ENCODE results near the gene BANF2. TPM values are rescaled to one million over a fixed set of nuclear protein-coding genes. Genes with fewer than 3 reads are reported as not detected.

BANF2 gene
- total RNA-seq (2014; rRNA removed; shearing (Covaris generic)) (not detected in 2 replicates), polyA plus RNA-seq (2016; fragmentation: Nextera tagmentation; extraction: Ambion mirVana) (not detected in 2 replicates)

GRCh38 chr20:17699931-17700351, at the start of gene BANF2:
Gene BANF2, plus strand, starts transcription at chr20:17699966. Its CDS starts 25,060 bp downstream, at chr20:17725026.
- no peaks in the 10 kb centered on the region for H3K79me2 ChIP-seq (ENCODE audit: insufficient read depth)
- no peaks in the 10 kb centered on the region for H3K9me3 ChIP-seq (ENCODE audit: low read depth)
- H3K36me3 ChIP-seq (ENCODE audit: low read depth), result no peaks in the 10 kb centered on the region
- no peaks in the 10 kb centered on the region; the same call in 1 of the 2 replicates for H3K27me3 ChIP-seq (replicated peaks; ENCODE audit: insufficient read depth)
- TF ChIP-seq EZH2 (IDR thresholded peaks at IDR 0.05; ENCODE audit: insufficient read depth, poor library complexity, severe bottlenecking), result no peak
- TF ChIP-seq EZH2phosphoT487 (IDR thresholded peaks at IDR 0.05; ENCODE audit: insufficient read depth, low read depth), result no peak
- in situ Hi-C loops (cut with MboI), result no loop called here
- no peak within 1 kb of the TSS for H2AFZ ChIP-seq
- no peak within 1 kb of the TSS for H3K4me2 ChIP-seq (ENCODE audit: unreplicated experiment)
- no peak within 1 kb of the TSS for H3K9ac ChIP-seq
- H3K27ac ChIP-seq, result no peak within 1 kb of the TSS
- no peaks in the 10 kb centered on the region for H4K20me1 ChIP-seq (ENCODE audit: insufficient read depth)
- DNase-seq, result no peak
- H3K4me3 ChIP-seq, result no peak within 1 kb of the TSS
- 70 to 76% methylated on average over 3 of the region's 3 CpGs for WGBS, 2 experiments (ENCODE audit: low coverage in 1 of 2, low lambda C conversion rate in 2 of 2, missing lambda C conversion rate in 2 of 2)
- no peaks in the 10 kb centered on the region for H3K4me1 ChIP-seq (ENCODE audit: insufficient read depth)
- H3K9me2 ChIP-seq (ENCODE audit: insufficient read depth), result no peaks in the 10 kb centered on the region
- H3F3A ChIP-seq (ENCODE audit: insufficient read depth), result no peaks in the 10 kb centered on the region

- Histone ChIP-seq H3K4me1 (ENCODE audit: insufficient read depth) (peaks cover 39% of the 10 kb centered on the region), H3K4me3 (no peak overlapping the region), H3K4me2 (ENCODE audit: unreplicated experiment) (peak overlapping the region; percentile 3), H3K27ac (peak overlapping the region; percentile 51), H2AFZ (no peak overlapping the region), H3F3A (ENCODE audit: insufficient read depth) (peaks cover 35% of the 10 kb centered on the region), H3K79me2 (ENCODE audit: insufficient read depth) (peaks cover 98% of the 10 kb centered on the region), H3K9me3 (ENCODE audit: low read depth) (no peaks in the 10 kb centered on the region), H3K9me2 (ENCODE audit: insufficient read depth) (no peaks in the 10 kb centered on the region), H3K36me3 (ENCODE audit: low read depth) (no peaks in the 10 kb centered on the region; the same call in 1 of the 2 replicates), H4K20me1 (ENCODE audit: insufficient read depth) (peaks cover 14% of the 10 kb centered on the region; the same call in 1 of the 2 replicates), H3K9ac (peak overlapping the region; percentile 57), H3K27me3 (replicated peaks; ENCODE audit: insufficient read depth) (no peaks in the 10 kb centered on the region)
- WGBS, 2 experiments (ENCODE audit: low coverage in 1 of 2, low lambda C conversion rate in 2 of 2, missing lambda C conversion rate in 2 of 2), result 56% methylated on average over 12 of the region's 12 CpGs
- DNase-seq, result peak; percentile 52
- no peak for TF ChIP-seq EZH2 (IDR thresholded peaks at IDR 0.05; ENCODE audit: insufficient read depth, poor library complexity, severe bottlenecking)
- no peak for TF ChIP-seq EZH2phosphoT487 (IDR thresholded peaks at IDR 0.05; ENCODE audit: insufficient read depth, low read depth)
- in situ Hi-C loops (cut with MboI), result loop anchor here (25.0 kb wide), 1 partner anchor 512 kb away; no protein-coding TSS in a partner anchor
Measured at GRCh38 chr20:17650301-17651128, 49.3 kb upstream of the BANF2 start.

GRCh38 chr20:17651129-17651759, 48.5 kb upstream of the BANF2 start:
- DNase-seq, result peak; percentile 84
- WGBS, 2 experiments (ENCODE audit: low coverage in 1 of 2, low lambda C conversion rate in 2 of 2, missing lambda C conversion rate in 2 of 2), result 34 to 35% methylated on average over 11 of the region's 11 CpGs
- H3K4me3 ChIP-seq, result no peak overlapping the region
- peaks cover 98% of the 10 kb centered on the region for H3K79me2 ChIP-seq (ENCODE audit: insufficient read depth)
- H3K9me2 ChIP-seq (ENCODE audit: insufficient read depth), result no peaks in the 10 kb centered on the region
- in situ Hi-C loops (cut with MboI), result loop anchor here (25.0 kb wide), 1 partner anchor 511 kb away; no protein-coding TSS in a partner anchor
- H3K27me3 ChIP-seq (replicated peaks; ENCODE audit: insufficient read depth), result no peaks in the 10 kb centered on the region
- peaks cover 15% of the 10 kb centered on the region; the same call in 1 of the 2 replicates for H4K20me1 ChIP-seq (ENCODE audit: insufficient read depth)
- H2AFZ ChIP-seq, result no peak overlapping the region
- peaks cover 41% of the 10 kb centered on the region for H3F3A ChIP-seq (ENCODE audit: insufficient read depth)
- peak overlapping the region; percentile 51 for H3K27ac ChIP-seq
- H3K9me3 ChIP-seq (ENCODE audit: low read depth), result no peaks in the 10 kb centered on the region
- peaks cover 47% of the 10 kb centered on the region for H3K4me1 ChIP-seq (ENCODE audit: insufficient read depth)
- TF ChIP-seq EZH2 (IDR thresholded peaks at IDR 0.05; ENCODE audit: insufficient read depth, poor library complexity, severe bottlenecking) (no peak), EZH2phosphoT487 (IDR thresholded peaks at IDR 0.05; ENCODE audit: insufficient read depth, low read depth) (no peak)
- peak overlapping the region; percentile 3 for H3K4me2 ChIP-seq (ENCODE audit: unreplicated experiment)
- peak overlapping the region; percentile 57 for H3K9ac ChIP-seq
- peaks cover 2% of the 10 kb centered on the region; the same call in 1 of the 2 replicates for H3K36me3 ChIP-seq (ENCODE audit: low read depth)

- Histone ChIP-seq H3K79me2 (ENCODE audit: insufficient read depth) (peaks cover 98% of the 10 kb centered on the region), H3F3A (ENCODE audit: insufficient read depth) (peaks cover 47% of the 10 kb centered on the region), H3K4me2 (ENCODE audit: unreplicated experiment) (no peak overlapping the region), H3K9me3 (ENCODE audit: low read depth) (no peaks in the 10 kb centered on the region), H2AFZ (no peak overlapping the region), H3K9me2 (ENCODE audit: insufficient read depth) (no peaks in the 10 kb centered on the region), H3K4me3 (no peak overlapping the region), H3K36me3 (ENCODE audit: low read depth) (peaks cover 8% of the 10 kb centered on the region; the same call in 1 of the 2 replicates), H3K27ac (peak overlapping the region; percentile 51), H3K27me3 (replicated peaks; ENCODE audit: insufficient read depth) (no peaks in the 10 kb centered on the region), H3K9ac (peak overlapping the region; percentile 25; the same call in 1 of the 2 replicates), H3K4me1 (ENCODE audit: insufficient read depth) (peaks cover 49% of the 10 kb centered on the region), H4K20me1 (ENCODE audit: insufficient read depth) (peaks cover 18% of the 10 kb centered on the region; the same call in 1 of the 2 replicates)
- TF ChIP-seq EZH2 (IDR thresholded peaks at IDR 0.05; ENCODE audit: insufficient read depth, poor library complexity, severe bottlenecking) (no peak), EZH2phosphoT487 (IDR thresholded peaks at IDR 0.05; ENCODE audit: insufficient read depth, low read depth) (no peak)
- 76 to 83% methylated on average over 2 of the region's 2 CpGs for WGBS, 2 experiments (ENCODE audit: low coverage in 1 of 2, low lambda C conversion rate in 2 of 2, missing lambda C conversion rate in 2 of 2)
- in situ Hi-C loops (cut with MboI), result loop anchor here (25.0 kb wide), 1 partner anchor 510 kb away; no protein-coding TSS in a partner anchor
- peak; percentile 33 for DNase-seq
Measured at GRCh38 chr20:17651760-17652388, 47.9 kb upstream of the BANF2 start.

Data from GM23248 (cell line).